ENCODE data around the gene PRKD2.
"Not testable (repeated sequence)": the region's sequence is repeated elsewhere in the genome, so short reads cannot be mapped to it uniquely, and the experiment has no call there.

Gene PRKD2

DNA sequence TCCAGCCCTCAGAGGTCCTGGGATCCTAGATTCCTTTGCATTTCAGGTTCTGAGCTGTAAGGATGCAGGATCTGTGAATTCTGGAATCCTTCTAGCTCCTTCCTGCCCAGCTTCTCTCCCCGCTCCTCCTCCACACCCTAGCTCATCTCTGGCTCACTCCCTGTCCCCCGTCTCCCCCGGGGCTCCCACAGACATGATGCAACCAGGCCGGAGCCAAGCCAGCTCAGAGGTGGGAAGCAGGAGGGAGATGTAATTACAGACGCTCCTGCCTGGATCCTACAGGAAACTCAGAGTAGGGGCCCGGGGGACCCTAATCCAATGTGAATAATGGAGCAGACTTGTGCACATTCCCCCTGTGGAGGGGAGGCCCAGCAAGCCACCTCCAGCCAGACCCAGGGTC is 85.4 kb downstream of the PRKD2 start:
- no peak for DNase-seq (ENCODE audit: low spot score)

DNA sequence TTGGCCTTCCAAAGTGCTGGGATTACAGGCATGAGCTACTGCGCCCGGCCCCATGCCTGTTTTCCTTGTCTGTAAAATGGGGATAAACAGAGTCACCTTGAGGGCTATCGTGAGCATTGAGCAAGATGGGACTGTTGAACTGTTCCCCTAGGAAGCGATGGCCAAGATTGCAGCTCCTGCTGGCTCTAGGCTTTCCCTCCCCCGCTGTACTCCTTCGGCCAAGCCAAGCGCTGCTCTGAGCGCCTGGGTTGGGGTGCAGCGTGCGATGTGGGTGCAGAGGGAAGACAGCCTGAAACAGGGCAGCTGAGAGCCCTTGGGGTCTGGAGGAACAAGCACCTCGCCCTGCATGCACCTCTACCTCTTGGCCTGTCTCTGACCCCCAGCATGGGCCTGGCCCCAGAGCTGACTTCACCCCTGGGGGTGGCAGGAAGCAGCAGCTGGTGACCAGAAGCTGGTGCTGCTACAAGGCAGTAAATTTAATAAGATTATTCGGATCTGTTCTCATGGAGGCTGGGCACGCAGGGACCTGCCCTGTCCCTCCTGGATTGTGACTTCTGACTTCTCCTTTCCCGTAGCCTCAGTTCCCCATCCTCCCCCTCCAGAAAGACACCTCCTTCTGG is 86.2 kb downstream of the PRKD2 start:
- no peak for DNase-seq (ENCODE audit: low spot score)

DNA sequence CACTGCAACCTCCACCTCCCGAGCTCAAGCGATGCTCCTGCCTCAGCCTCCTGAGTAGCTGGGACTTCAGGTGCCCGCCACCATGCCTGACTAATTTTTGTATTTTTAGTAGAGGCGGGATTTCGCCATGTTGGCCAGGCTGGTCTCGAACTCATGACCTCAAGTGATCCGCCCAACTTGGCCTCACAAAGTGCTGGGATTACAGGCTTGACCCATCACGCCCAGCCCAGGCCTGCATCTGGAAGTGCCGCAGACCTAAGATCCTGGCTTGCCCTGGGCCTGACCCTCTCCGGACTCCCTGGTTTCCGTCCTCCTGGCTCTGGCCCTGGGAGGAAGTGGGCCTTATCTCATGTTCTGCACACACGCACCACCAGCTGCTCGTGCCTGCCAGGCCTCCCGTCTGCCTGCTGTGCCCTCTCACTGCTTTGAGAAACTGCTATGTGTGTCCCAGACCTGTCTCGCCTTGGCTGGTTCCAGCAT is 87.3 kb downstream of the PRKD2 start:
- no peak for DNase-seq (ENCODE audit: low spot score)

DNA sequence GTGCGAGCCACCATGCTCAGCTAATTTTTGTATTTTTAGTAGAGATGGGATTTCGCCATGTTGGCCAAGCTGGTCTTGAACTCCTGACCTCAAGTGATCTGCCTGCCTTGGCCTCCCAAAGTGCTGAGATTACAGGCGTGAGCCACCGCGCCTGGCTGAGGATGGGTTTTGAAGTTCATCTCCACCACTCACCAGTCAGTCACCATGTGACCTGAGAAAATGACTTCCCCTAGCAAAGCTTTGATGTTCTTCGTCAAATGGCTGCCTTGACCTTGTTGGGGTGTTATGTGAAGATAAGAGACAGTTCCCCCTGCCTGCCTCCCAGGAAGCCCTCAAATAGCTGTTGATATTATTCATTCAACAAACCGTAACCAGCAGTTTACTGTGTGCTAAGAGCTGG is 87.9 kb downstream of the PRKD2 start:
- DNase-seq (ENCODE audit: low spot score), result not testable (repeated sequence)

DNA sequence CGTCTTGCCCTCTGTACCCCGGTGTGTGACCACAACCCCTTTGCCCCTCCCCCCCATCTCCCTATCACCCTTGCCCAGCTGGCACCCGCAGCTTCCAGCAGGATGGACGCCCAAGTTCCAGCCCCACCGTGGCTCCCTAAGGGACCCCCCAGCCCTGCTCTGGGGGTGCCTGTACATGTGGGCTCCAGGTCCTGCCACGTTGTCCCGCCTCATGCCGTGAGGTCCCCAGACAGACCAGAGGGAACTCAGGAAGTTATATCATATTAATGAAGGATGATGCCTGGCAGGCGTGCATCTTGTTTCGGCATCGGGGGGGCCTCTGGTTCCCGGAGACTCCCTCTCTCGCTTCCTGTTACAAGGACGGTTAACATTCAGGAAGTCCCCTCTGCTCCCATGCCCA is 90.5 kb downstream of the PRKD2 start:
- DNase-seq (ENCODE audit: low spot score), result no peak

GRCh38 chr19:46625731-46626130 is 91.2 kb downstream of the PRKD2 start:
- no peak for DNase-seq (ENCODE audit: low spot score)

DNA sequence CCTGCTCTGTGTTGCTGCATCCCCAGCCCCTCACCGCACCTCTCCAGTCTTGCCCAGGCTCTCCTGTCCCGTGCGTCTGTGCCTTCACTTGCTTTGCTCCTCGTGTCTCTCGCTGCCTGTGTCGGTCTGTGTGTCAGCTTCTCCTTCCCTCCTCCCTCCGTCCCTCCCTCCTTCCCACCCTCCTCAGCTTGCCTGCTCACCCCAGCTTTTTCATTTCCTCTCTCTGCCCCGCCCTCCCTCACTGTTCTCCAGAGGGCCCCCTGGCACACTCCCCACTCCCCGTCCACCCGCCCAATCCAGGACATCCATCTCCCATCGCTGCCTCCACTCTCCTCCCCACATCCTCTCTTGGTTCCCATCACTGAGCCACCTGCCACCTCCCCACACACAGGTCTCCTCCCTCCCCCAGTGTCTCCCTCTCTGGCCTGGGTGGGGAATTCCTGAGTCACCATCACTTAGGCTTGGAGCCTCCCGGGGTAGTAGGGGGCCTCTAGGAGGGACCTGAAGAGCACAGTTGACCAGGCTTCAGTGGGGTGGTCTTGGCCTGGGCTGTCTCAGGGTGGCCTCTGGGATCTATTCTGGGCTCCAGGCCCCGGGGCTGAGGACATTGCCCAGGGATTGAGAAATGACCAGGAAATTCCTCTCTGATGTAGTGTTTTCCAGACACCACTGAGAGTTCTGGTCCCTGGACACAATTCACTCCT is 91.8 kb downstream of the PRKD2 start, which contains the start of gene PTGIR:
Gene PTGIR (minus strand): TSS at position 132 of the 704 bp plus-strand sequence. CDS start 864 bp downstream, outside the sequence.
- no peak for DNase-seq (ENCODE audit: low spot score)

All from LoVo (cell line).